ENCODE data around the gene CISH.

- TF ChIP-seq CTCF (IDR thresholded peaks at IDR 0.05) = no peak
- no peak for TF ChIP-seq POLR2AphosphoS5 (IDR thresholded peaks at IDR 0.05; ENCODE audit: low read depth, low read length)
- no peak for TF ChIP-seq TCF7L2 (IDR thresholded peaks at IDR 0.05; ENCODE audit: low read depth, low read length)
- no peak for TF ChIP-seq REST (IDR thresholded peaks at IDR 0.05; ENCODE audit: insufficient read depth in 1 of 2, low read depth in 2 of 2, low read length in 1 of 2)
- TF ChIP-seq SIN3A (IDR thresholded peaks at IDR 0.05; ENCODE audit: borderline replicate concordance, insufficient read depth, low read depth, low read length) = no peak
Observed at GRCh38 chr3:50582083-50582482, 29.5 kb downstream of the CISH start.
